HG03159 (cell line): ENCODE results near the gene TSPAN9.

Experiments
- ATAC-seq: cut with Tn5 transposase; IDR thresholded peaks from one replicate; pipeline ENCODE4 v1.9.1; 2021; ENCODE audit warnings: mild to moderate bottlenecking, moderate library complexity; ENCODE audit not compliant: unreplicated experiment

Gene TSPAN9

DNA sequence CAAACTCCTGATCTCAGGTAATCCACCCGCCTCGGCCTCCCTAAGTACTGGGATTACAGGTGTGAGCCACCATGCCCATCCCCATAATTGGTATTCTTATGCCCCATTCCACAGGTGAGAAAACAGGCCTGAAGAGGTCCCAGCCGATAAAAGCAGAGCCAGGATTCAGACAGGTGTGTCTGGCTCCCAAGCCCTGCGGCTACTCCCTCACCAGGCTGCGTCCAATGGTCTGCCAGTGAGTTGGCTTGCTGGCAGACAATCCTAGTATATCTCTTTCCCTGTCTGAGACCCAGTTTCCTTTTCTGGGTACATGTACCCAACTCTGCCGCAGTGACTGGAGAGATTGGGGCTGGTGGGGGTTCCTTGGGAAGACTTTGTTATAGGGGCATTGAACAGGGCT, 1.9 kb upstream of the TSPAN9 start:
- no peak for ATAC-seq

DNA sequence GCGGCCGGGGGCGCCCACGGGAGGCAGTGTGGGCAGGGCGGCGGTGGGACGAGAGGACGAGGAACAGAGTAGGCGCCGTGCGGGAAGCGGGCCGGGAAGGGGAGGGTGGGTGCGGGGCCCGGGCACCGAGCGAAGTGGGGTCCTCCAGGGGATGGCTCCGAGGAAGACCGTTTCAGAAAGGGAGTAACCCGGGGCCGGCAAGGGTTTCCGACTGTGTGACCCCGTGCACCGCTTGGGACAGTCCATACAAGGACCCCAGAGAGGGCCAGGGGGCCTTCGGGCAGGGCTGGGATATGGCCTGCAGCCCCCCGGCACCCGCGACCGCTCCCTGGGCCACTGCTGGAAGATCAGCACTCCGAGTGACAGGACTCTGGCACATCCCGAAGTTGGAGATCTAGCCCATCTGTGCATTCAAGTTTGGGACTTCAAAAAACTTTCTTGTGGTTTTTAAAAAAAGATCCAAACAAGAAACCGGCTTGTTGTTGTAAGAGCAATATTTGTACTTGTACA, 448 bp downstream of the TSPAN9 start:
- ATAC-seq = no peak

DNA sequence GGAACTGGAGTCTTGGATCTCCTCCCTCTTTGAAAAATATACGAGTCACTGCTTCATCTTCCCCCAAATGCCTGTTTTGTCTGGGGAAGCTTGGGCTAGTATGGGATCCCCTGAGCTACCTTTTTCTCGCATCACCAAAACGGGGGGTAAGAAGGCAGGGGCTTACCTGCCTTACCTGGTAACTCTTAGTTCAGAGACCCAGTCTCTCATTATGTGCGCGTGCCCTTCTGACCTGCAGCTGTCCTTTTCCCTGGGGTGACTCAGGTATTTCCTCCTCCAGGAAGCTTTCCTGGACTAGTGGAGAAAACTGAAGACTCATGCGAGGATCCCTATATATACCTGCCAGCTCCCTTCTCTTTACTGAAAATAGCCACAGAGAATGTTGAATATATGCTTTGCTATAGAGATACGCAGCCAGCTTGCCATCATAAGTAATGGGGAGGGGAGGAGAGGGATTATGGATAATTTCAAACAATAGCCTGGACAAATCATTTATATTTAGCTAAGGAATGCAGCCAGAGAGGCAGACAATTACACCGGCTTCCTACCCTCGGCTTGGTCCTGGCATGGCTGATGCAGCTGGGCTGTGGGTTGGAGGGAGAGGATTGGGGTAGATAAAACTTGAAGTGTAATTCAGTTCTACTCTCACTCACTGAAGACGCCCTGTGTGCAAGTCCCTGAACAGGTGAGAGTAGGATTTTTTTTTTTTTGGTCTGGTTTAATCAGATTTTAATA, 1.1 kb downstream of the TSPAN9 start:
- ATAC-seq = no peak

DNA sequence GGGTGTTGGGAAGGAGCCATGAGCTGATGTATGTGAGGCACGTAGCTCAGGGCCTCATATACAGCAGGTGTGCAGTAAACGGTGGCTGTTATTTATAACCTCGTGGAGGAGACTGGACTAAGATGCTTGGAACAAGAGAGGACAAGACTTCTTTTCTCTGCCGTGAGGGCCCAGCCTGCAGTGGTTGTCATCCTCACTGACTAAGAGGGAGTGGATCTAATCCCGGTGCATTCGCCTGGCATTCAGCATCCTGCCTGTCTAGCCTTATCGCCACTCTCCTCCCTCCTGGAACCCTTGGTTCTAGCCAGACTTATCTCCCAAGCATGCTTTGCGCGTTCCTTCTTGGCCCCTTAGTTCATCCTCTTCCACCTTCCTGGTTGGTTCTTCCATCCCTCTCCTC, 3.9 kb downstream of the TSPAN9 start:
- ATAC-seq = no peak

DNA sequence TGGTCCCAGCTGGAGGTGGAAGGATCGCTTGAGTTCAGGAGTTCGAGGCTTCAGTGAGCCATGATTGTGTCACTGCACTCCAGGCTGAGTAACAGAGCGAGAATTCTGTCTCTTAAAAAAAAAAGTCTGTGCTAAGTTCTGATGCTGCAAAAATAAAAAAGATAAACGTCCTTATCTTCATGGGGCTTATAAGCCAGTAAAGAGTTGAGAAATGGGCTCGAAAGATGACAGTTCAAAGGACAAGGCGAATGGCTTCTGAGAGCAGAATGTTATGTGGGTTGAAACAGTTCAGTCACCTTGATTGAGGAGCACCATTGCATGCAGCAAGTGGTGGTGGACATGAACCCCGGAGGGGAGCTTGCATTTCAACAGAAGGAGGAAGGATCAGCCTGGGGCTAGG, 4.7 kb downstream of the TSPAN9 start:
- ATAC-seq = no peak

DNA sequence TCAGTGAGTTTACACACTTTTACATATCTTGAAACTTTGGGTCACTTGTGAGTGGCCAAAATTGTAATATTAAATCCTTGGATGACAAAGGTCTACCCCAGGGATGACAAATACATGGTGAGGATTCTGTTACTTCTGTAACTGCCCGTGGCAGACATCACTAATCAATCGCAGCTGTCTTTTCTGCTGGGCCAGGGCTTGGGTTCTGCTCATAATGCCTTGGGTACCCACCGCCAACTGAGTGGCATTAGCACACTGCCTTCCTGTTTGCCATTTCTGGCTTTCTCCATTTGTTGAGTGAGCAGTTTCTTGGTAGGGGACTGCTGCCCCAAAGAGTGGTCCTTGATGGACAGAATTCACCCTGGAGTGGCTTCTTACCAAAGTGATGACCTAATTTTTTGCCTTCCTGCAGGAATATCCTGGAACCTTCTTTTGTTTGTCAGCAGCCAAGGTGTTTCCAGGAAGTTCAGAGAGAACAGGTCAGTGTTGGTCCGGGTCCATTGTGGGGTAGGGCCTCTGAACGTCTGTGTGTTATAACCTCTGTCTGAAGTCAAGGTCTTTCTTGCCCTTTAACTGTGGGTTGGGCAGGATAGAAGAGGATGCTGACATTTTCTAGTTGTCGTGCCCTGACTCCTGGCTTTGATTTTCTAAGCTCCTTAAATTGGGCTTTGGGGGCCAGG, 6.2 kb downstream of the TSPAN9 start:
- no peak for ATAC-seq

DNA sequence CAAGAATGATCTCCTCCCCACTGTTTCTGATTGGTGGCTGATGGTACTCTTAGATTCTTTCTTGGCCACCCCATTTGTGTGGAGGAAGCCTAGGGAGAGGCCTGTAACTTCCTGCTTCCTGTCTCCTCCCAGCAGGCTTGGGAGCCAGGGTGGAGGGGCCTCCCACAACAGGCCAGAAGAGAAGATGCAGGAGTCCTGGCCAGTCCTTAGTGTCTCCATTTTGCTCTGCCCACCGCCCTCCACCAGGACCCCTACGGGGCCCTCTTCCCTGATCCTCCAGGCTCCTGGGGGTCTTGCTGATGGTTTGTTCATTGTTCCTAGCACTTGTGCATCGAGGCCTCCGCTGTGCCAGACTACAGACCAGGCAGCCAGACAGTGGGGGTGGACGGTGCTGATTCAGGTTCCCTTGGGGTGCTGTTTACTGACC, 6.8 kb downstream of the TSPAN9 start:
- ATAC-seq = no peak

DNA sequence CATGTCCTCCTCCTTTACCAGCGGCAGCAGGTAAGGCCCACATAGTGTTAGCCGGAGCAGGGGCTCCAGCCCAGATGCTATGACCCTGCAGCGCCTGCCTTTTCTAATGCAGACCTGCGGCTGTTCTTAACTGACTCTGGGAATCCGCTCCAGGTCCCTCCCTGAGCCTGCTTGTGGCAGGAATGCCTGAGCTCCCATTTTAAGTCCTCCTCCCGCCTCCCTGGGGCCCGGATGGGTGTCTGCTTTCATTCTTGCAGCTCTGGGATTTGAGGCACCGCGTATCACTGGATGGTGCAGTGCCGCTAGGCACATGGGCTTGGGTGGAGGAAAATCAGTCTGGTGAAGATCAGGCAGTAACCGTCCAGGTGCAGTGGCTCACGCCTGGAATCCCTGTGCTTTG, 7.6 kb downstream of the TSPAN9 start:
- no peak for ATAC-seq

DNA sequence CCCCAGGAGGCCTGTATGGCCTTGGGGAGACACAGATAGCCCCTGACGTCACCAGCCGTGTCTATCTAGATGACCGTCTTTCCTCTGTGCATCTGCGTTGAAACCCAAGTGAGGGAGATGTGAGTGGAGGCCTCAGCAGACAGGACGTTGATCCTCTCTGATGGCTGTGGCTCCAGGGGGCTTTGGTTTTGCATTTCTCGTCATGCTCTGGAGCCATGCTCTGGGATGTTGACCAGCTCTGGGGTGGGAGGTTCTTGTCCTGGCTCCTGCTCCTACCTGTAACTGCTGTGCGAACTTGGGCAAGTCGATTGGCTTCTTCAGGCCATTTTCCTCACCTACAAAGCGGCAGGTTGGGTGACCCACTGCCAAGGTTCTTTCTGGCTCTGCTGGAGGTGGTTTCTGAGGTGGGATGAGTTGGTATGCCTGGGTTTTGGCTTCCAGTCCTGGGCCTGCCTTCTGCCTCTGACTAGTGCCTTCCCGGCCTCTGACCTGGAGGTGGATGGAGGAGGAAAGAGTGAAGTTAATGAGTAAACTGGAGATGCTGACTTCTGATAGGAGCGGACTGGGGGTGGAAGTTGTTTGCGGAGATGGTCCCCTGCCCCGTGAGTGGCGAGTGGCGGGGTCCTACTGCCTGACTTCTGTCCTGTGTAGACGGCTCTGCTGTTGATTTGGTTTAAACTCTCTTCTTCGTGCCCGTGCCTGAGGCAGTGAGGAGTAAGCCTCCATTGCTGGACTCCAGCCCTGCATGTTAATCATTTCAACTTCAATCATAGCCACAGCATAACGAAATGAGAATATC, 8.4 kb downstream of the TSPAN9 start:
- no peak for ATAC-seq

DNA sequence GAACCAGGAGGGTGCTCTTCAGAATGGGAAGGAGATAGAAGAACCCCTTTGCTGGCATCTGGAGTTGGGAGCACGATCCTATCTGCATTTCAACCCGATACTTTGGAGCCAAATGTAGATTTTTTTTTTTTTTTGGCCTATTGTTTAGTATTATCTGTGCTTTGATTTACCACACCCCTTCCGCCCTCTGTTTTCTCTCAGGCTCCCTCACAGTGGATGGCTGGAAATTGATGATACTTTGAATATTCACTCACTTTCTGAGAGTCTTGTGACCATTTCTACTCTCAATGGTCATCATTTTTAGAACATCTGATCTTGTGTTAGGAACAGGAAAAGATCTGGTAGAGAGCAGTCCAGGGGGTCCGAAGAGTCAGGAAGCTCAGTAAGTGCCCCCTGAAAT, 9.0 kb downstream of the TSPAN9 start:
- no peak for ATAC-seq

DNA sequence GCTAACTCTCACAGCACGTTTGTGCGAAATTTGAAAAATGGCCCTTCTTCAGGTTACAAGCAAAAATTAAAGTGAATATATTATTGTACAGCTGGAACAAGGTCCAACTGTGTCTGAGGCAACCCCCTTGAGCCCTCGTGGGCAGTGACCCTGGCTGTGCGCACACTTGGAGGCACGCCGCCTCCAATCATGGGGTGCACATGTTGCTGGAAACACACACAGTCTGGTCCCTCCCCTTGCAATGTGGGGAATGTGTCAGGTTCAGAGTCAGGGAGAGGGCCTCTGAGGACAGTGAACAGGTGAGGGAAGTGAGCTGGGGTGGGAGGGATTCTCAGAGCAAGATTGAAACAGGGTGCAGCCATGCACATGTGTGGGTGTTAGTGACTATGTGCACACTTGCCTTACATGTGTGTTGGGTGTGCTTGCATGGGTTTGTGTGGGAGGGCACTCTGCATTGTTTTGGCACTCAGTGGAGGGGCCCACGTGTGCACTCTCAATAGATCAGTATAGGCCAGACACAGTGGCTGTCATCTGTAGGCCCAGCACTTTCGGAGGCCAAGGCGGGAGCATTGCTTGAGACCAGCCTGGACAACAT, 9.6 kb downstream of the TSPAN9 start:
- ATAC-seq = no peak

DNA sequence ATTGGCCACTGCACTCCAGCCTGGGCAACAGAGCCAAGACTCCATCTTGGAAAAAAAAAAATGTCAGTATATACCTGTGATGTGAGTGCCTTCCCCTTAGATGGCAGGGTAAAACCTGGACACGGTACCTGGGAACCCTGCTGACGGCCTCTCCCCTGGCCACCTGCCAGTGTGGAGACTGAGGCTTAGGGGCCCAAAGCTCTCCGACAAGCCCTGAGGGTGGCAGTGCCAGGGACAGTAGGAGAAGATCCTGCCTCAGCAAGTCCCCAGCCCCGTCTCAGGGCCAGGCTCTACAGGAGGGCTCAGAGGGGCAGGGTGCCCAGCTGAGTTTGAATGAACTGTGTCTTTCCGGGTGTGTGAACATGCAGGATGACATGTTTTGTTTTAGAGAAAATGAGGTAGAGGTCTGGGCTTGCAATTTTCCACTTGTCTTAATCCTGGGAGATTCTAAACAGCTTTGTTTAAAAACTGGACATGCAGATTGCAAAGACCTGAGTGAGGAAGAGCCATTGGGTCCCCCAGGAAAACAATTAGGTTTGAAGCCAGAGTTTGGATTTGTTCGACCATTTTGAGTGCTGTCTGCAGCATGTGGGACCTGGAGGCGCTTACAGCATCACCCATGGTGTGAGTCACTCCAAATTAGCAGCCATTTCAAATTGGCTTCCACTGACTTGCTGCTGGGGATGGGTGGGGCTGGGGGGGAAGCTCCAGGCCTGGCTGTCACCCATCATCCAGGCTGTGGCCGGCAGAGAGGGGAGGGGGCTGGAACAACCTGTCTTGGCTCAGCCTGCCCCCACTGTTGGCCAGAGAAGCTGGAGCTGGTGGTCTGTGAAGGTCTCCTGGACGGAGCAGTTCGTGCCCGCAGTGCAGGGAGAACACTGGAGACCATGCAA, 10.8 kb downstream of the TSPAN9 start:
- ATAC-seq = no peak

DNA sequence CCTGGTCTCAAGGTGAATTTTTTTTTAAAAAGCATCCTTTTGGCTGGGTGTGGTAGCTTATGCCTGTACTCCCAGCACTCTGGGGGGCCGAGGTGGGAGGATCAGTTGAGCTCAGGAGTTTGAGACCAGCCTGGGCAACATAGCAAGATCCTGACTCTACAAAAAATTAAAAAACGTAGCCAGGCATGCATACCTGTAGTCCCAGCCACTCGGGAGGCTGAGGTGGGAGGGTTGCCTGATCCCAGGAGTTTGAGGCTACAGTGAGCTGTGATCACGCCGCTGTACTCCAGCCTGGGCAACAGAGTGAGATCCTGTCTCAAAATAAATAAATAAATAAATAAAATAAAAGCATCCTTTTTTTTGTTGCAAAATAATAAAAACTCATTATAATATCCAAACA, 12.4 kb downstream of the TSPAN9 start:
- ATAC-seq = no peak

DNA sequence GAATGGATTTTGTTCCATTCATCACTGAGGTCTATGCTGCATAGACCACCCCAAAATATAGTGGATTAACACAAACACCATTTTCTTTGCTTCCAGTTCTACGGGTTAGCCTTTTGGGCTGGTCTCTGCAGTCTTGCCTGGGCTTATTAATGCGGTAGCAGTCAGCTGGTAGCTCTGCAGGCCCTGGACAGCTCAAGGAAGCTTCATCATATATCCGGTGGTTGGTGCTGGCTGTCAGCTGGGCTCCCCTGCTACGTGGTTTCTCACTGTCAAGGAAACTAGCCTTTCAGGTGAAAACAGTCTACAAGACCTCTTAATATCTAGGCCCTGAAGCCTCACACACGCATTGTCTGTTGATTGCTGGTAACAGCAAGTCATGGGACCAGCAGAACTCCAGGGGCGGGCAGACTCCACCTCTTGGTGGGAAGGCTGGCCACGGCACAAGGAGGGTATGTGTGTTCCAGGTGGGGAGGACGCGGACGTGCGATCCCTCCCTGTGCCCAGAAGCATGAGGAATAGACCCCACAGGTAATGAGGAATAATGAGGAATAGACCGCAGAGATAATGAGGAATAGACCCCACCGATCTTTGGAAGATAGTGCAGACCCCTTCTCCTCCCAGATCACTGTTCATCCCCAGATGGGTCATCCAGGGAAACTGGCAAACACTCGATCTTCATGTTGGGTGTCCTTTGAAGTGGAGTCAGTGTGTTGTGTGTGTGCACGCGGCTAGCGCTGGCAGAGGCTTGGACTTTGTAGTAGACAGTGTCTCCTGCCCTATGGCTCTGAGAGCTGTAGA, 13.3 kb downstream of the TSPAN9 start:
- ATAC-seq = no peak

DNA sequence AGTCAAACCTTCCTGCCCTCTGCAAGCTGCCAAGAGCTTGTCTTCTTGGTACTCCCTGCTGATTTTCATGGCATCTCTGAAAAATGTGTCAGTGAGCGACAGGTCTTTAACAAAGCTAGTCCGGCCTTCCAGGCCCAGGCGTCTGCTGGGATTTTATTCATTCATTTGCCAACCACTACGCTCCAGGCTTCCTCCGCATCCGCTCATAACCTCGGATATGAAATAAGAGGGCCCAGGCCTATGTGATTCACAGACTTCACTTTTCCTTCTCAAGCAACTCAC, 13.8 kb downstream of the TSPAN9 start:
- no peak for ATAC-seq

DNA sequence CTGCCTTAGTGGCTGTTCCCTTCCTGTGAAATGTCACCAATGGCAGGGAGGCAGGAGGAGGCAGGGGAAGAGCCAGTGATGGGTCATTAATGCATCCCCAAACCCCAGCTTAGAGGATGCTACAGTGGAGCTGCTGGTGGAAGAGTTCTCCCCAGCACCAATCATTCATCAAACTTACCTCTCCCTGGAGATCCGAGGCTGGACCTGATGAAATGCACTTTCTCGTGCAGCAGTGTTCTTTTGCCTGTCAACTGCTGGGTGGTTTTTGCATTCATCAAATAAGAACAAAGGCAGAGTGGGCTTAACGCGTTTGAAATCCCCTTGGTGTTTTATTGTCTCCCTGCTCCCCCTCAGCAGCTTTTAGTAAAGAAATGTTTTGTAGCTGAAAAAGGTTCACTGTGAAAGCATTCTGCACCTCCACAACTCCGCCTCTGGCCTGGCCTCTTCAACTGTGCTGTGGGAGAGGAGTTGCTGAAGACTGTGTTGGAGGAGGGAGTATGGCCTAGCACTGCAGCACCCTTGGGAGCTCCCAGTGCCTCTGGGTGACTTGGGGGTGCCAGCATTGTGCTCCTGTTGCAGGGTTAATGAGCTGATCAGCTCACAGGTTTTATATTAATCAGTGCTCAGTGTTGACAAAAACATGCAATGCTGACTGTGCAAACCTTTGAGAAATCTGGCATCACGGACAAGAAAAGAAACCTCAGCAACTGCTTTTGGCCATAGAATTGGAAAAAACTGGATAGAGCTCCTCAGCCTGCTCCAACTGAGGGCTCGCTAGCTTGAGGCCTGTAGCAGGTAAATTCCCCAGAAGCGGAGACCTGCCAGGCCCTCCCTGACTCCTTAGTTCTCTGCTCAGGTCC, 14.4 kb downstream of the TSPAN9 start:
- no peak for ATAC-seq

DNA sequence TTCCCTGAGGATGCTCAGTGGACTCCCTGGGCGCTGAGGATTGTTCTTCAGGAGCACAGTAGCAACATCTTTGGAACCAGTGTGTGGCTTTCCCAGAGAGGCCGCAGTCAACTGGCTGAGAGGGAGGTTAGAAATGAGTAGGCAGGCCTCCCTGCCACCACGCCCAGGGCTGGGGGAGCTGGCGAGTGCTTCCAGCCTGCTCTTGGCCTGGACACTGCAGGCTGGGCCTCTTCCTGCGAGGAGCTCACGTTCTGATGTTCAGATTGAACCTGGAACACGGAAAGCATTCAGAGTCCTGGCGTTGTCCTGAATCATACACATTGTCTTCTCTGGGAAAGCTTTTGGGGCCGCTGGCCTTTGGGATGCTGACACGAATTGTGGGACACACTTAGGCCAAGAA, 15.6 kb downstream of the TSPAN9 start:
- ATAC-seq = no peak

DNA sequence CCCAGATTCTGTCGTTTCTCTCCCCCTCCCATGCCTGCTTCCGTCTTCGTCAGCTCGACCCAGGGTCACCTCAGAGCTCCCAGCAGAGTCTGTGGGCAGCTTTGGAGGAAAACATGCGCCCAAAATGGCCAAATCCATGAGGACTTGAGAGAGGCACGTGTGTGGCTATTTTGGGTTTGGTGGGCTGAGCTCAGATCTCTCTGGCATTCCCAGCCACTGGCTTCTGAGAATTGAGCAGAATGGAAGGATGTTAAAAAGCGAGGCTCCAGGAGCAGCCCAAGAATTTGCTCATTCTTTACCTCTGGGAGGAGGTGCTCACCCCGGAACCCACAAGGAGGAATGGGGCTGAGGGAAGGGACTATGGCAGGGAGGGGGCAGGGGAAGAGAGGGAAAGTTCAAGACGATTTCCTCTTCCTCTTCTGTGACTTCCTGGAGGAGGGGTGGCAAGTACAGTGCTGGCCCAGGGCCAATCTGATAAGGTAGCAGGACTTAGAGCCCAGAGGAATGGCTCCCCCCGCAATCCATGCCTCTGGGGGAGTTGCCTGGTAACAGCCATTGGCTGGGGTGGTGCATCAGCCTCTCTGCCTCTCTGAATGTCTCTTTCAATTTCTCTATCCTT, 20.1 kb downstream of the TSPAN9 start:
- no peak for ATAC-seq
